Endothelial cell of umbilical vein (primary cell): ENCODE data around the gene ATP2C2. TPM values are rescaled to one million over a fixed set of nuclear protein-coding genes. Genes with fewer than 3 reads are reported as not detected.

Experiments
- BruUV-seq: library from RNA; stranded (reverse); fragments of 400-500 nt; replicated peaks from 2 replicates; lab custom pipeline; 2021; lab: Mats Ljungman, UMichigan
- CTCF ChIA-PET: fragments of 300-600, 350-600 bp; sonication (Branson Sonifier 250); formaldehyde crosslinking; loops from one replicate; lab custom pipeline; 2021; ENCODE audit warnings: antibody characterized with exemption, inconsistent platforms; lab: Charles Lee
- POLR2A ChIA-PET: fragments of 300-600, 350-600 bp; sonication (Branson Sonifier 250); formaldehyde crosslinking; loops from one replicate; lab custom pipeline; 2021; ENCODE audit warnings: antibody characterized with exemption, inconsistent platforms; lab: Charles Lee
- DNase-seq: peaks from one replicate; pipeline ENCODE4 v3.0.0-alpha.2; 2011; ENCODE audit warnings: low read depth, low spot score
- FAIRE-seq: peaks from 2 replicates; lab custom pipeline; 2011; peaks lifted over from hg19 to GRCh38; lab: Jason Lieb, UNC
- H2AFZ ChIP-seq: 2 replicates; pipeline ENCODE4 v1.6.0; 2012; ENCODE audit warnings: low read depth, low read length, control low read depth, inconsistent platforms
- H3K27ac ChIP-seq: 2 replicates; pipeline ENCODE4 v1.5.1; 2011; ENCODE audit warnings: low read depth, mild to moderate bottlenecking, control low read depth, low read length, moderate library complexity; ENCODE audit not compliant: insufficient read depth
- H3K27me3 ChIP-seq, 2 experiments: 2 replicates each; pipeline versions ENCODE4 v1.6.0 to v1.6.1; 2011; ENCODE audit warnings: low read length in 2 of 2, mixed read lengths in 1 of 2; ENCODE audit not compliant: control insufficient read depth in 2 of 2, insufficient read depth in 2 of 2
- H3K36me3 ChIP-seq, 2 experiments: 2 replicates in 1 of 2; 3 replicates in 1 of 2; pipeline ENCODE4 v1.5.1; 2011; ENCODE audit warnings: low read length in 2 of 2, mild to moderate bottlenecking in 1 of 2, moderate library complexity in 1 of 2; ENCODE audit not compliant: control insufficient read depth in 2 of 2, insufficient read depth in 2 of 2; ENCODE audit errors: extremely low read depth in 1 of 2
- H3K4me1 ChIP-seq: 3 replicates; pipeline ENCODE4 v1.5.1; 2011; ENCODE audit warnings: mild to moderate bottlenecking, low read length; ENCODE audit not compliant: control insufficient read depth, insufficient read depth; ENCODE audit errors: extremely low read depth
- H3K4me2 ChIP-seq: 2 replicates; pipeline ENCODE4 v1.6.1; 2011; ENCODE audit warnings: low read length, control low read depth, mixed read lengths; ENCODE audit not compliant: insufficient read depth
- H3K4me3 ChIP-seq, 3 experiments: fragments of 200-600 bp in 1 of 3; sonication (generic), shearing (Covaris generic) in 1 of 3; replicated peaks in 1 of 3; 2 replicates each; pipeline ENCODE4 v1.5.1; 2011 to 2016; ENCODE audit warnings: control low read depth in 3 of 3, low read length in 3 of 3, mild to moderate bottlenecking in 2 of 3, inconsistent platforms in 1 of 3, low read depth in 1 of 3, moderate library complexity in 1 of 3; ENCODE audit not compliant: insufficient read depth in 1 of 3
- H3K79me2 ChIP-seq: 2 replicates; pipeline ENCODE4 v1.6.0; 2012; ENCODE audit warnings: low read length, inconsistent platforms; ENCODE audit not compliant: control insufficient read depth, insufficient read depth
- H3K9ac ChIP-seq: replicated peaks from 2 replicates; pipeline ENCODE3; 2011; ENCODE audit warnings: low read length, control low read depth; ENCODE audit not compliant: insufficient read depth; ENCODE audit errors: extremely low read depth
- H3K9me1 ChIP-seq: replicated peaks from 3 replicates; pipeline ENCODE4 v1.6.0; 2011; ENCODE audit warnings: mild to moderate bottlenecking, low read length; ENCODE audit not compliant: control insufficient read depth, insufficient read depth; ENCODE audit errors: extremely low read depth
- H3K9me3 ChIP-seq: replicated peaks from 2 replicates; pipeline ENCODE4 v1.5.1; 2012; ENCODE audit warnings: low read length, inconsistent platforms; ENCODE audit not compliant: control insufficient read depth, insufficient read depth
- H4K20me1 ChIP-seq: replicated peaks from 2 replicates; pipeline ENCODE3; 2011; ENCODE audit warnings: mild to moderate bottlenecking, low read length; ENCODE audit not compliant: control insufficient read depth, insufficient read depth; ENCODE audit errors: extremely low read depth
- CTCF ChIP-seq, 2 donors: IDR thresholded peaks; 1 replicate in 1 of 2; 2 replicates in 1 of 2; pipeline ENCODE4 v1.5.1; 2011; ENCODE audit warnings: low read length in 2 of 2, mild to moderate bottlenecking in 2 of 2, moderate library complexity in 2 of 2, control low read depth in 1 of 2, inconsistent platforms in 1 of 2, low read depth in 1 of 2; ENCODE audit not compliant: insufficient read depth in 1 of 2; ENCODE audit errors: extremely low read depth in 1 of 2
- EZH2 ChIP-seq: IDR thresholded peaks from 2 replicates; pipeline ENCODE4 v1.6.1; 2012; ENCODE audit warnings: borderline replicate concordance, low read depth, mild to moderate bottlenecking, moderate library complexity, low read length, inconsistent platforms; ENCODE audit not compliant: severe bottlenecking
- FOS ChIP-seq: IDR thresholded peaks from 2 replicates; pipeline ENCODE4 v1.6.1; 2011; ENCODE audit warnings: mild to moderate bottlenecking, low read length, moderate library complexity, borderline replicate concordance; ENCODE audit not compliant: insufficient read depth
- GATA2 ChIP-seq: IDR thresholded peaks from 2 replicates; pipeline ENCODE4 v1.7.0; 2011; ENCODE audit warnings: low read depth, mild to moderate bottlenecking, moderate library complexity, mixed read lengths, low read length; ENCODE audit not compliant: insufficient read length, insufficient read depth
- JUN ChIP-seq: IDR thresholded peaks from 2 replicates; pipeline ENCODE4 v1.6.1; 2011; ENCODE audit warnings: borderline replicate concordance, low read depth; ENCODE audit not compliant: insufficient read length, insufficient read depth
- MAX ChIP-seq: IDR thresholded peaks from 2 replicates; pipeline ENCODE4 v1.6.1; 2011; ENCODE audit not compliant: insufficient read depth, insufficient read length
- MYC ChIP-seq: IDR thresholded peaks from one replicate; pipeline ENCODE4 v1.6.1; 2011; ENCODE audit warnings: mild to moderate bottlenecking, low read depth, low read length
- POLR2A ChIP-seq: IDR thresholded peaks from 2 replicates; pipeline ENCODE4 v1.6.1; 2012; ENCODE audit warnings: low read depth, mild to moderate bottlenecking, control low read depth, low read length
- POLR2AphosphoS5 ChIP-seq: IDR thresholded peaks from 2 replicates; pipeline ENCODE4 v1.6.1; 2012; ENCODE audit warnings: low read depth, mild to moderate bottlenecking, control low read depth, low read length, moderate library complexity; ENCODE audit not compliant: insufficient read depth
- dilution Hi-C: fragments of 300-500 bp; cut with MboI; formaldehyde crosslinking; loops from one replicate; pipeline ENCODE4 v1.15.0; 2019; ENCODE audit warnings: low sequenced_read_pairs; ENCODE audit not compliant: extremely low pct_ligation_motif_present
- intact Hi-C: fragments of 100-400 bp; cut with micrococcal nuclease; formaldehyde crosslinking; loops from one replicate; pipeline ENCODE4 v1.10.0; 2022
- polyA plus RNA-seq, 4 experiments: library from polyadenylated mRNA; depleted of rRNA in 3 of 4; stranded (reverse) in 3 of 4; unstranded in 1 of 4; fragments of >200 nt; gene quantifications; 2 replicates each; pipeline versions ENCODE4 v1.2.1 to v1.2.3, GENCODE V29; 2011 to 2012; ENCODE audit warnings: missing spikeins in 1 of 4
- total RNA-seq: library from RNA; stranded (reverse); gene quantifications from 2 replicates; pipeline ENCODE4 v1.2.3, GENCODE V29; 2021

Gene ATP2C2
- total and polyA plus RNA-seq, 2 donors (not counting 3 experiments of a cell fraction or from before 2014, with no cell fraction given) = not detected

GRCh38 chr16:84496991-84497390 is 128.7 kb downstream of the ATP2C2 start:
- Histone ChIP-seq H3K36me3 (peaks cover 8 to 10% of the 10 kb centered on the region in 2 experiments), H3K79me2 (no peaks in the 10 kb centered on the region), H3K27me3 (no peaks in the 10 kb centered on the region), H4K20me1 (no peaks in the 10 kb centered on the region), H3K4me1 (no peaks in the 10 kb centered on the region), H3K9me3 (no peaks in the 10 kb centered on the region), H3K9ac (no peak overlapping the region), H3K4me2 (no peak overlapping the region), H2AFZ (no peak overlapping the region), H3K4me3 (no peak overlapping the region), H3K27ac (no peak overlapping the region), H3K9me1 (no peaks in the 10 kb centered on the region)
- ChIA-PET POLR2A (no interaction called here), CTCF (interaction anchor here (1.3 to 1.5 kb wide), 4 partner anchors 9 to 220 kb away, joined by 3 to 9 read pairs (median 4); no protein-coding TSS in a partner anchor)
- no TSS peak for BruUV-seq
- dilution Hi-C loops = no loop called here
- intact Hi-C loops = no loop called here
- FAIRE-seq (no peak), DNase-seq (no peak)
- no peak for TF ChIP-seq GATA2
- no peak for TF ChIP-seq MYC
- TF ChIP-seq POLR2AphosphoS5 = no peak
- TF ChIP-seq MAX = no peak
- TF ChIP-seq JUN = no peak
- no peak for TF ChIP-seq CTCF (IDR thresholded peaks at IDR 0.05; ENCODE audit: extremely low read depth in 1 of 2, insufficient read depth in 1 of 2, low read depth in 1 of 2, low read length in 2 of 2)
- TF ChIP-seq POLR2A = no peak
- TF ChIP-seq EZH2 = no peak
- TF ChIP-seq FOS = no peak
